ENCODE data around the gene TMED5.

- TF ChIP-seq SIN3A (IDR thresholded peaks at IDR 0.05; ENCODE audit: borderline replicate concordance, insufficient read depth, low read length) (no peak), POLR2AphosphoS5 (IDR thresholded peaks at IDR 0.05; ENCODE audit: low read depth, low read length) (no peak)
Measured at GRCh38 chr1:93207211-93207610, 27.0 kb upstream of the TMED5 start.
